Skin of body (tissue), 2 donors: ENCODE measurements around the gene C3orf38. TPM values are rescaled to one million over a fixed set of nuclear protein-coding genes. Genes with fewer than 3 reads are reported as not detected.
"Not testable (repeated sequence)": the region's sequence is repeated elsewhere in the genome, so short reads cannot be mapped to it uniquely, and the experiment has no call there.

Experiments
- DNase-seq: peaks from one replicate; lab custom pipeline; 2025; lab: John Stamatoyannopoulos, UW
- total RNA-seq: library from RNA; depleted of rRNA; stranded (reverse); fragments of >200 nt; gene quantifications from one replicate; pipeline ENCODE4 v1.2.3, GENCODE V29; 2014

C3orf38 gene
- total RNA-seq, 1 donor from 2014 or later, result 28.9 TPM

- DNase-seq, result no peak
Observed at GRCh38 chr3:88152841-88153240, 3.1 kb downstream of the C3orf38 start.

DNA sequence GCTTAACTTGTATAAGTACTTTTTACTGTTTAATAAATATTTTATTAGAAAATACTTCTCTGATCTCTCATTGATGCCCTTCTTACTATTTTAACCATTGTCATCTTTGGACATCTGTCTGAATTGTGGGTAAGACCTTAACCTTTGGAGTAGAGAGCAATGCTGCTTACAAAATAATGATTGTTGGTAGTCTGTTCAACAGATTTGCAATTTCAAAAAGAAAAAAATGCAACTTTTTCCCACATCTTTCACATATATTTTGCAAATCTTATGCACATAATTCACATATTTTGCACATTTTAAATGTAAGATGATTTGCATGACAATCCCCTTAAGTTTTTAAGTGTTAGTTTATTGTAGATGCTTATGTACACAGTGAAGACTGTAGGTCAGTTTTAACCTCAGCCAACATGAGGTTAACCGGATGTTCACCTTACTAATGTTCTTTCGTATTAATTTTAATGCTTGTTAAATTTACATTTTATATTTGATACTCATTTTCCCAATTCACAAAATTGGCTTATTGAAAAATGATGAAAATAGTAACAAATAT lies 16.7 kb downstream of the C3orf38 start:
- DNase-seq, result no peak

GRCh38 chr3:88167173-88167572 lies 17.4 kb downstream of the C3orf38 start:
- DNase-seq, result no peak

DNA sequence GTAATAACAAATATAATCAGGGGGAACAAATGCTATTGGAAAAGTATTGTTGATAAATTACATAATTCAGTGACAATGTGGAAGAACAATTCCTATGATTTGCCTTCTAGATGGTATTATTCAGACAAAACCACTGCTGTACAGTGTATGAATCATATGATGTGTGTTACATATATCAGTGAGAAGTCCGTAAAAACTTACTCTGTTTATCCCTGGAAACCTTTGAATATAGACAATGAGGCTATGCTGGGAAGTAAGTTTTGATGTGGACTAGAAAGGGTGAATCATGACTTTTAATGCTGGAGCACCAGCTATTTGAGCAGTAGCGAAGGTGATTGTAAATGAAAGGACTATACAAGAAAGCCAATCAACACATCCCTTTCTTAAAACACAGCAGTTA lies 17.9 kb downstream of the C3orf38 start:
- no peak for DNase-seq

DNA sequence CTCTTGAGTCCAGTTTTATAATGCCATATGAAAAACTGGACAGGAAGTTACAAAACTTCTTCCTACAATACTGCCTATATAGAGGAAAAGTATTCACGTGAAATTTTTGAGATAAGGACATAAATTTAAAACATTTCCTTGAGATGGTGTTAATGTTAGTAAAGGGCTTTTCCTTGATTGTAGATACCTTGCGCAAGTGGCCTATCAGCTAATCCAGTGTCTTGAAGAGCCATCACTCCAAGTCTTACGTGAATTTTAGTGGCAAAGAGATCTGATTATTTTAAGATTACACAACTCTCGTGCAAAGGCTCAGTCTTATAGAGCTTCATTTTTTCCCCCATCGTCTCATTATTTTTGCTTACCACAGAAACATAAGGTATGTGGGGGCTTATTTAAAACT lies 18.4 kb downstream of the C3orf38 start:
- DNase-seq, result no peak

DNA sequence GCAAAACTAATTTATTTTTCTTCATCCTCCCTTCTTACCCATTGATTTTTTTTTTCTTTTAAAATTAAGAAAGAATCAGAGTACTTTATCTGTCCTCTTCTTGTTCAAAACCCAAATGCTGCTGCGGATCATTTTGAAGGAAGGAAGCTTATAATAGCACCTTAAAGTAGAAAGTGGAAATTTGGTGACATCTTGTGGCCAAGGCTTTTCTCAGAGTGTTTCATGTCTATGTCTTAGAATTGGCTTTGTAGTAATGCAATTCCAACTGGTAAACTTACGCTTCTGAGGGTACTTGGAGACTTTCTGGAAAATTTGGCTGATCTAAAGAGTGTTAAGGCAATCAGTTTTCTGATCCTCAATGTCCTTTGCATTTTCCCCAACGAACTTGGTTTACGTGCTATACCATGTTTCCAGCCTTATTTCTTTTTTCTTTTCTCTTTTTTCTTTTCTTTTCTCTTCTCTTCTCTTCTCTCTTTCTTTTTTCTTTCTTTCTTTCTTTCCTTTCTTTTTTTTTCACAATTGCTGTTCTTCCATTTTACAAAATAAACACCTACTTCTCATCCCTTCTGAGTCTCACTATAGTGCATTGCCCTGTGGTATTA lies 30.7 kb downstream of the C3orf38 start:
- DNase-seq, result peak; percentile 33

GRCh38 chr3:88182165-88182918 lies 32.6 kb downstream of the C3orf38 start:
- not testable (repeated sequence) for DNase-seq

GRCh38 chr3:88188436-88188835 lies 38.7 kb downstream of the C3orf38 start:
- no peak for DNase-seq

- no peak for DNase-seq
Observed at GRCh38 chr3:88189361-88189810, 39.6 kb downstream of the C3orf38 start.

- no peak for DNase-seq
Observed at GRCh38 chr3:88191872-88192409, 42.2 kb downstream of the C3orf38 start.

DNA sequence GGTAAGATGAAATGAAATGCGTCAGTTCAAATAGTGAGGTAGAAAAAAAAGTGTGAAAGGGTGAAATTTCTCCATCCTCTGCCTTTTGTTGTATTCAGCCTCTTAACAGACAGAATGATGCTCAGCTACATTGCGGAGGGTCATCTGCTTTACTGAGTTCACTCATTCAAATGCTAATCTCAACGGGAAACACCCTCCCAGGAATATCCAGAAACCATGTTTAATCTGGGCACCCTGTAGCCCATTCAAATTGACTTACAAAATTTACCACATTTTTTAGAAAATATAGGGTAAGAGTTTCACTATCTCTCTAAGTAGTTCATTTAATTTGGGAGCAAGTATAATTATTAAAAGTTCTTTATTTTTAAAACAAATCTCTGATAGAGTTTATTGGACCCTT lies 42.9 kb downstream of the C3orf38 start:
- no peak for DNase-seq

DNA sequence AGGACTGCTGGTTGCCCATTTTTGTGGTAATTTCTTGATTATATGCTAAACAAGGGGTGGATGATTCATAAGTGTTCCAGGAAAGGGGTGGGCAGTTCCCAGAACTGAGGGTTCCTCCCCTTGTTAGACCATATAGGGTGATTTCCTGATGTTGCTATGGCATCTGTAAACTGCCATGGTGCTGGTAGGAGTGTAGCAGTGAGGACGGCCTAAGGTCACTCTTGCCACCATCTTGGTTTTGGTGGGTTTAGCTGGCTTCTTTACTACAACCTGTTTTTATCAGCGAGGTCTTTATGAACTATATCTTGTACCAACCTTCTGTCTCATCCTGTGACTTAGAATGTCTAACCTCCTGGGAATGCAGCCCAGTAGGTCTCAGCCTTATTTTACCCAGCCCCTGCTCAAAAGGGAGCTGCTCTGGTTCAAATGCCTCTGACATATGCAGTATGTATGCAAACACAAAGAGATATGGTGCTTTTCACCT lies 46.2 kb downstream of the C3orf38 start:
- DNase-seq, result no peak

- DNase-seq, result no peak
Observed at GRCh38 chr3:88198121-88198520, 48.4 kb downstream of the C3orf38 start.

DNA sequence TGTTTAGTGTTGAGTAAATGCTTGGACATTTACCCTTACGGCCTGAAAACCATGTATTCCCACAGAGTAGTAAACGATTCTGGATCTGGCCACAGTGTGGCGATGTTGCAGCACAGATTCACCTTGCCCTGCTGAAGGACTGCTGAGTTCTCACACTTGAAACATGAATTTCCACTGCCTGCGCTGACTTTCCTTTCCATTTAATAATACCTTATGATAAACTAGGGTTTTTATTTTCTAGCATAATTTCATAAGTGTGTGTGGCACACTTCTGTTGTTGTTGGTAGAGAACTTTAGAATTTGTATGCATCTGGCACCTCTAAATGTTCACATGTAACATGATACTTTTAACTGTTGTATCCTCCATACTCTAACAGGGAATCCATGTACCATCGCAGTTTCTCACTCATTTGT lies 53.9 kb downstream of the C3orf38 start:
- peak; percentile 51 for DNase-seq

Other genes starting within 250 kb of the C3orf38 start
- 62.9 TPM for gene CGGBP1, start 91.0 kb upstream of the C3orf38 start, total RNA-seq
- gene ZNF654, start 90.7 kb upstream of the C3orf38 start, total RNA-seq, result 30.3 TPM